Daoy (cell line): ENCODE results near the gene ZFYVE26. TPM values are rescaled to one million over a fixed set of nuclear protein-coding genes. Genes with fewer than 3 reads are reported as not detected.
A peak's percentile ranks its signal among the peaks of the same experiment; 100 is the strongest.
"Not testable (repeated sequence)": the region's sequence is repeated elsewhere in the genome, so short reads cannot be mapped to it uniquely, and the experiment has no call there.

Experiments
- DNase-seq: peaks from one replicate; pipeline ENCODE4 v3.0.0-alpha.2; 2015; ENCODE audit warnings: low read depth
- total RNA-seq: library from RNA; depleted of rRNA; stranded (reverse); fragments of >200 nt; shearing (Covaris generic); gene quantifications from 2 replicates; pipeline ENCODE4 v1.2.3, GENCODE V29; 2014; rRNA removed

The ZFYVE26 gene
- total RNA-seq, result 9.0 and 13.9 TPM in 2 replicates

DNA sequence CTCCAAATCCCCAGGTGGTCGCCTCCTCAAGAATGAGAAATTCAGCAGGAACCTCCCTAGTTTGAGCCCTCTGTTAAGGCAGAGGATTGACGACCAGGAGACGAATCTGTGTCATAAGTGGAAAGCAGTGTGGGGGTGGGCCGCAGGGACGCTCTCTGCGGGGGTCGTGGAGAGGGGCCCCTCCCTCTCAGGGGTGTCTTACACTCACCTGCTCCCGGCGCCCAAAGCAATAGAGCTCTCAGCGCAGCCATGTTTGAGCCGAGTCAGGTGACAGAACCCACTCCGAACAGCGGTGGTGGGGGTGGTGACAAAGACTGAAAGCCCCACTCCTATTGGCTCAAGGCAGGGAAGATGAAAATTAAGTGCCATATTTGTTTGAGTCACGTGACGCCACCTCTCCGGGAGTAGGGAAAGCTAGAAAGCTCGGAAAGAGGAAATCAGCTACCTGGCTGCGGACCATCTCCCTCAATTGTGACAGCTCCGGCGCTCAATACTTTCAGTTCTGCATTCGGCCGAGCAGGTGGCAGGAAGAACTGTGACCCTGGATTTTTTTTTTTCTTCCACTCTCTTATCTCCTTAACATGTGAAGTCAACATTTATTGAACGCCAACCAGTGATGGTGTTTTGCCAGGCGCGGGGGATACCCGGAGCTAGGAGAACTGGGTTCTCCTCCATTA is at the start of gene ZFYVE26:
Gene ZFYVE26 (minus strand): TSS at position 265 of the 677 bp plus-strand sequence. CDS start 627 bp downstream, outside the sequence.
- peak; percentile 97 for DNase-seq

DNA sequence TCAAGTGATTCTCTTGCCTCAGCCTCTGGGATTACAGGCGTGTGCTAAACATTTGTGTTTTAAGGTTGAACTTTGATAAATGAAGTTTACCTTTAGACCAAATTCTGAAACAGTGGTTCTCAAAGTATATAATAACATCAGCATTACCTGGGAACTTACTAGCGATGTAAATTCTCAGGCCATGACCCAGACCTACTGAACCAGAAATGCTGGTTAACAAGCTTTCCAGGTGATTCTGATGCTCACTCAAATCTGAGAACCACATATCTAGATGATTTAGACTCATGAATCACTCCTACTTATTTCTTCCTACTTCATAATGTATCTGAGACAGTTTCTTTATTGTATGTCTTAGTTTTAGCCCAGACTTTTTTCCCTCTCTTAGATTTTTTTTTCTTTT is 46.8 kb upstream of the ZFYVE26 start:
- DNase-seq, result no peak

DNA sequence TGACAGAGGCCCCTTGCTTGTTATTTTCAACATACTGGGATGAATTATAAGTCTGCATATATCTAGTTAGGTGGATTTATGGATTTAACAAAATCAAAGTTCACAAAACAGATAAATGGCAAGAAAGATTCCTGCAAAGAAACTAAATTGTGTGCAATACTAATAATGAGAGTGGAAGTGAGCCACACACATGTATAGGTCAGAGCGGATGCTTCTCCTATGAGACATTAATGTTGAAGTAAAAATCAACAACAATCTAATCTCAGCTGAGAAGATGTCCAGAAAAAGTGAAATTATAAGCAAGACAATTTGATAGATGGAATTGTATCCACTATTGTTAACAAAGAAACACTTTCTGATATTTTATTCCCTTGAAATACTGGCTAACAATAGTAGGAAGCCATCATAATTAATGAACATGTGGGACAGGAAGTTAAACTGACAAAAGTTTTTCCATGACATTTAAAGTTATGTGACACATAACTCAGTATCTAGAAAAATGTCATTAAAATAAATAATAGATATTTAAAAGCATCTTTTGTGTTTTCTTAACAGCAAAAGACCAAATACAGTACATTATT is 42.9 kb upstream of the ZFYVE26 start:
- no peak for DNase-seq

DNA sequence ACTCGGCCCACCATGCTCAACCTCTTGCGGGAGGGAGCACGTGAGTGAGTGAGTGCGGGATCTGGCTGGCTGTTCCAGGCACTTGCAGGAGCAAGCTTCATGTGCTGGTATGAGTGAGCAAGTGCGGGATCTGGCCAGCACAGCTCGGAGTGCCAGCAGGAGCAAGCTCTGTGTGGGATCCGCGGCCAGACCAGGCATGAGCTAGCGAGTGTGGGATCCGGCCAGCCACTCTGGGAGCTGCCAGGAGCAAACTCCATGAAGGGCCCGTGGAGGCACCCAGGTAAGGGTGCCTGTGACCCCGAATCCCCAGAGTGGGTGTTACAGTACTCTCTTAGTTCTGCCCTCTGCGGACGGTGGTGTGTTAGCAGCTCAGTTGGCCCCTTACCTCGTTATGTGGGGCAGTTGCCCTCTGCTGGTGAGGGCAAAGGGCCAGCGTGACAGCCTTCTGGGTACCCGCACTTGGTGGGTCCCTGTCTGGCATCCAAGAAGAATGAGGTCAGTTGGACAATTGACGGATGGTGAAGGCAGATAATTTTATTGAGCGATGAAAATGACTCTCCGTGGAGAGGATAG is 41.5 kb upstream of the ZFYVE26 start:
- no peak for DNase-seq

DNA sequence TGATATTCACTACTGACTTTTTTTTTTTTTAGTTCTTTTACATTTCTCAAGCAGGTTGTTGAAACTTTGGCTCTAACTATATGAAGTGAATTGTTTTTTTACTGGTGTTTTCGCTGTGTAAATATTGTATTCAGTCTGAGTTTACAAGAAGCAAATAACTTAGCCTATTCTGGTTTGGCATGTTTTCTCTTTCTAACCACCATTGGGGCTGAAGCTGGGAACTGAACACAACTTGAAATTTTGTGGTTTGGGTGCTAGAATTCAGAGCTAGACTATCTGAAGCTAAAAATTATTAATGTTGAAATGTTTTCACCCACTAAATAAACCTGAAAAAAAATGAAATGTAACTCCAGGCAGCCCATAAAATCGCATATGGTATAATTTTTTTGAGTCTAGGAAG is 40.4 kb upstream of the ZFYVE26 start:
- DNase-seq, result no peak

DNA sequence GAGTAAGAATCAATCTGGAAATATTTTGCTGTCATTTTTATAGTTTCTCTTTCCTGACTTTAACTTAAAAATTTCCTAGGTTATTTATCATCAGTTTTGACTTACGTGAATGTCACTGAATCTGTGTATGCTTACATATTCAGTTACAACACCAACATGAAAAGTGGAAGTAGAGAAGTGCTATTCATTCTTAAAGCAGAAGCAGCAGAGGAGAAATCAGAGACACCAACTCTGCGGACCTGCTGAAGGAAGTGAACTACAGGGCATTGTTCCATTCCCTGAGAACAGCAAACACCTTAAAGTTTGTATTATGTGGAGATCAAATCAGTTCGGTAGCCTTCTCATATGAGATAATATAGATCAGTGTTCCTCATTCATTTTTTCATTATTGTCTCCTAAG is 37.3 kb upstream of the ZFYVE26 start:
- no peak for DNase-seq

DNA sequence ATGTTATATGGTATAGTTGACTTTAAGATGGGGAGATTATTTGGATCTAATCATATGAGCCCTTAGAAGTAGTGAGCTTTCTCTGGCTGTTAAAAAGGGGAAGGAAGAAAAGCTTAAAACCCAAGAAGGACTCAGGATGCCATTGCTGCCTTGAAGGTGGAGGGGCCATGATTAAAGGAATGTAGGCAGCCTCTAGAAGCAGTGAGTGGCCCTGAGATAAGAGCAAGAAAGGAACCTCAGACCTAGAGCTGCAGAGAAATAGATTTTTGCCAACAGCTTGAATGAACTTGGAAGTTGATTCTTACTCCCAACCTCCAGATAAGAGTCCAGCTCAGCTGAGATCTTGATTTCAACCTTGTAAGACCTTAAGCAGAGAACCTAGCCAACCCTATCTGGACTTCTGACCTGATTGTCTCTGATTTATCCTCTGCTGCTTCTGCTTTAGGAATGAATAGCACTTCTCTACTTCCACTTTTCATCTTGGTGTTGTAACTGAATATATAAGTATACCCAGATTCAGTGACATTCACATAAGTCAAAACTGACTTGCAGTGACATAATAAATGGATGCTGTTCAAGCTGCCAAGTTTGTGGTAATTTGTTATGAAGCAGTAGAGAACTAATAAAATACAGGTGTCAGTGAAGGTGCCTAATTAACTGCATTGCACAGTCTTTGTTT is 36.7 kb upstream of the ZFYVE26 start:
- no peak for DNase-seq

DNA sequence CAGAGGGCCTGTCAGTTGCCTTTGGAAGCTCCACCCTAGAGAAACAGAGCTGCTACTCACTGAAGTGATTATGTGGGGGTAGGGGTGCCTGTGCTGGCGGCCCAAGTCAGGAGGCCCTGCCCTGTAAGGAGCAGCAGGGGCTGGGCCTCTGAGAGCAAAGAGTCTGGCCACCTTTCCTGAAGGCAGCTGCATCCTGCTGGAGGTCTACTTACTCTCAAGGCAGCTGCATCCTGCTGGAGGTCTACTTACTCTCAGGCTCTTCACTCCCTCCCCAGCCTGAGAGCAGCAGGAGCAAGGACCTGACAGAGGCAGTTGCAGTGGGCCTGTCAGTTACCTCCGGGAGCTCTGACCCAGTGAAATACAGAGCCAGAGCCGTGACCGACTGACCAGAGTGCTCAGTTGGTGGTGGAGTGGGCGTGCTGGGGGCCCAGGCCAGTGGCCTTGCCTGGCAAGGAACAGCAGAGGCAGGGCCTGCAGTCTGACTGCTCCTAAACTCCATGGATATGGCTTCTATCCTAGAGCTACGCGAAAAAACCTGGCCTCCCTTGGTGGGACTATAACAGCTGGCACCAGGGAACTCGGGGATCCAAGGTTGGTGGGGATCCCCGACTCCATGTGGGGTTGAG is 35.5 kb upstream of the ZFYVE26 start:
- DNase-seq, result no peak

DNA sequence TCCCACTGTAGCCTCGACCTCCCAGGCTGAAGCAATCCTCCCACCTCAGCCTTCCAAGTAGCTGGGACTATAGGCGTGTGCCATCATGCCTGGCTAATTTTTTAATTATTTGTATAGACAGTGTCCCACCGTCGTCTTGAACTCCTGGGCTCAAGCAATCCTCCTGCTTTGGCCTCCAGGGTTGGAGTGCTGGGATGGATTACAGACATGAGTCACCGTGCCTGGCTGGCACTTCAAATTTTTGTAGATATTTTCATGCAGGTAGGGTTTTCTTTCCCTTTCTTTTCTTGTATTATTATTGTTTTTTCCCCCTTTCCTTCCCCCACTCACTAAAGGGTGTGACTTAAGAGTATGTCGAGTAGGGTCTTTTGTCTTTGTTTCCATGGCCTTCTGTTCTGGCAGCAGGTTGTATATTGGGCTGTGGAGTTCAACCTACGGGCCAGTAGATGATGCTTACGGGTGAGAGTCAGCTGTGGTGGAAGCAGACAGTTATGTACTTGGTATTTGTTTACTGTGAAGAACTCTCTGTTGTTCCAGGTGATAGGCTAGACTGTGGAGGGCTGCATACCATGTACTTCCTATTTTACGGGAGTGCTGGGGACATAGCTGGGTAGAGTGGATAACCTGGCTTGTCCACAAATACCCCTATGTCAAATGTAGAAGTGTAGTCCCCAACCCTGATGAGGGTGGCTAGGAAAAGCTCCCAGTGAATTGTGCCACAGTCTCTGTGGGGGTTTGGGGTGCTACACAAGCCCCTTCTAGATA is 33.9 kb upstream of the ZFYVE26 start:
- DNase-seq, result no peak

DNA sequence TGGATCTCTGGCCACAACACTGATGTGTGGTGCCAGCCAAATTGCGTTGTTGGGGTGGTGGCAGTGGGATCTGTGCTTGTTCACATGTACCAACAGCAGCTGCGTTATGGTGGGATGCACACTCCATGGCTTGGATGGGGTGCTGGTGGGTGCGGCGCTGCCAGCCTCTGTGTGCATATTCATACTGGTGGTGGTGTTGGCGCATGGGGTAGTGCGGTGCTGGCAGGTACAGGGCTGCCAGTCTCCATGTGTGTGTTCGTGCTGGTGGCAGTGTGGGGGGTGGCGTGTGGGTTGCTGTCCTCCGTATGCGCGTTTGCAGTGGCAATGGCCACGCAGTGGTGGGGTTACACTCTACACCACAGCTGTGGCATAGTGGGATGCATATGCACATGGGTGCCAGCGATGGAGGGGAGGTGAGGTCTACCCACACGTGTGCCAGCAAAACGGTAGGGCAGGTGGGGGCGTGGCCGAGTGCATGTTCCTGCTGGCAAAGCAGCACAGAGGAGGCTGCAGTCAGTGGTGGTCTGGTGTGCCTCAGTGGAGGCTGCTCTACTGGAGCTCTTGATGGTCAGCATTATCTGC is 29.7 kb upstream of the ZFYVE26 start:
- no peak for DNase-seq

DNA sequence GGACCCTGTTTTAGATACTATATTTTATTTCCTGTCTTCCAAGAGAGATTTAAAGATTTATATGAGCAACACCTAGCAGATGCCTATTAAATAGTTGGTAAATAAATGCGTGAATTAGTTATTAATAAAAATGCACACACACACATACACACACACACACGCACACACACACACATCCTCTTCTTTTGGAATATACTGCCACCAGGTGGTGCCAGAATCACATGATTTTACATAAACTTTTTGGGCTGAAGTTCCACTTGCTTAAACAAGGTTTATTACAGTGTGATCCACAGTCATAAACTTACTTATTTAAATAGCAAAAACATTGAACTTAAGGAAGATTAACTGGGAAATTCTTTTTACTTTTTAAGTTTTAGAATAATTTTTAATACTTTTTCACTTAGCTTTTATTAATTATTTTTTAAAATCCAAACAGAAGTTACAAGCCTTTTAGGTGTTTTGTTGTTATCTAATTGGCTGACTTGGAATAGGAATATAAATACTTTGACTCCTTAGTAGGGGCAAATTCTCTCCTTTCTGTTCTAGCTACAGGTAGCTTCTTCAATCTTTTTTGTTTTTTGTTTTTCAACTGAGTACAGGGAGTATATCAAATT is 20.7 kb upstream of the ZFYVE26 start:
- peak; percentile 59 for DNase-seq

DNA sequence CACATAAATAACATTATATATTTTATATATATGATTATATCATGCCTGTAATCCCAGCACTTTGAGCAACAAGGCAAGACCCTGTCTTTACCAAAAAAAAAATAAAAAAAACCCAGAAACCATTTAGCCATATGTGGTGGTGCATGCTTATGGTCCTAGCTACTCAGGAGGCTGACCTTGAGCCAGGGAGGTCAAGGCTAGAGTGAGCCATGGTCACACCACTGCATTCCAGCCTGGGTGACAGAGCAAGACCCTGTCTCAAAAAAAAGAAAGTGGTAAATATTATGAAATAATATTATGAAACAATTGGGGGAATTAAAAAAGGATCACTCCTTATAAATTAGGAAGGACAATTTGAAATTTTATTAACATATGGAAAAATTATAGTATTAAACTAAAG is 19.2 kb upstream of the ZFYVE26 start:
- no peak for DNase-seq

DNA sequence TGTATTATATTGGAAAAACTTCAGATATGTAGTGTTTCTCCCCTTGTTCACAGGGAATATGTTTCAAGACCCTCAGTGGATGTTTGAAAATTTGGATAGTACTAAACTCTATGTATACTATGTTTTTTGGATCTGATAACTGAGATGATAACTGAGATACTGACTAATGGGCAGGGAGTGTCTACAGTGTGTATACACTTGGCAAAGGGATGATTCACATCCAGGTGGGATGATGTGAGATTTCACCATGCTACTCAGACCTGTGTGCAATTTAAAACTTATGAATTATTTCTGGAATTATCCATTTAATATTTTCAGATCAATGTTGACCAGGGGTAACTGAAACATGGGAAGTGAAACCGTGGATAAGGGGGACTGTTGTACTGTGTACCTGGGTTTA is 17.0 kb upstream of the ZFYVE26 start:
- DNase-seq, result no peak

DNA sequence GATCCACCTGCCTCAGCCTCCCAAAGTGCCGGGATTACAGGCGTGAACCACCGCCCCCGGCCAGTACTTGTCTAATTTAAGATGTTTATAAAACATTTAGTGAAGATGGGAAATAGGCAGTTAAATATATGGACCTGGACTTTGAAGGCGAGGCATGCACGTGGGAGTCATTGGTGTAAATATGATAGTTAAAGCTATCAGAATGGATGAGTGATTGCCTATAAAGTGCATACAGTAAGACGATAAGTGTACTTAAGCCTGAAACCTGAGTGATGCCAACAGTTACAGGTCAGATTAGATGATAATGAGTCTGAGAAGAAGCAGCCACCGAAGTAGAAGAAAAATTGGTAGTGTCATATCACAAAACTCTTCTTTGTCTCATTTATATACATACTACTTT is 14.7 kb upstream of the ZFYVE26 start:
- no peak for DNase-seq

DNA sequence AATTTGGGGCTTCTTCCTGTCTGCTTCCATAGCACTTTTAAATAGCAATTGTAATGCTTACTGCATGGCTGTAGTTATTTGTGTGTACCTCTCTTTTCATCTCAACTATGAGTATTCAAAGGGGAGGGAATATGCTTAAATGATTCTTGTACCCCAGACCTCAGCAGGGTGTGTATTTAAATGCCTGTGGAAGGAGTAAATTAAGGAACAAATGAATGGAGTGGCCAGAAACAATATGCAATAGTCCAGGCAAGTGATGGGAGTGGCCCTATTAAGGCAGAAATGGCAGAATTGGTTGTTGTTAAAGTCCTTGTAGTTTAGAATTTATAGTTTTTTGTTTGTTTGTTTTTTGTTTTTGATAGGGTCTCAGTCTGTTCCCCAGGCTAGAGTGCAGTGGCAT is 4.7 kb upstream of the ZFYVE26 start:
- DNase-seq, result no peak

DNA sequence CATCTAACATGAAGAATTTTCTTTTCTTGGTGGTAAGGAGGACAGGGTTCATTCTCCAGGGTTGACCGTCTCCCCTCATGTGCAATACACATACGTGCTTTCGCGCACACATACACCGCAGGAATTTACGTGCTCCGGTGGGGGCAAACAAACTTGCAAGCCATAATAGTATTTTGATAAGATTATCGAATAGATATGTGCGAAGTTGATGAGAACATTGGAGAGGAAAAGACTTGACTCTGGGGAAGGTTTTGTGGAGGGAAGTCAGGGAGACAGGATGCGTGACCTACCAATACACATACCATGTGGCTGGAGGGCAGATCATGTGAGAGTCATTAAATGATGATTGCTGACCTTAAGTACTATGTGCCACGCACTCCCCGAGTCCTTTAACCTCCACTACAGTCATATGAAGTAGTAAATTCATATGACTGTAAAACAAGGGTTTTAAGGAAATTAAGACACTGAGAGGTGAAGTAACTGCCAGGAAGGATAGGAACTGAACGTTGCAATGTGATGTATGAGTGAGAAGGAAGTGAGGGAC is 4.1 kb upstream of the ZFYVE26 start:
- DNase-seq, result peak; percentile 68

DNA sequence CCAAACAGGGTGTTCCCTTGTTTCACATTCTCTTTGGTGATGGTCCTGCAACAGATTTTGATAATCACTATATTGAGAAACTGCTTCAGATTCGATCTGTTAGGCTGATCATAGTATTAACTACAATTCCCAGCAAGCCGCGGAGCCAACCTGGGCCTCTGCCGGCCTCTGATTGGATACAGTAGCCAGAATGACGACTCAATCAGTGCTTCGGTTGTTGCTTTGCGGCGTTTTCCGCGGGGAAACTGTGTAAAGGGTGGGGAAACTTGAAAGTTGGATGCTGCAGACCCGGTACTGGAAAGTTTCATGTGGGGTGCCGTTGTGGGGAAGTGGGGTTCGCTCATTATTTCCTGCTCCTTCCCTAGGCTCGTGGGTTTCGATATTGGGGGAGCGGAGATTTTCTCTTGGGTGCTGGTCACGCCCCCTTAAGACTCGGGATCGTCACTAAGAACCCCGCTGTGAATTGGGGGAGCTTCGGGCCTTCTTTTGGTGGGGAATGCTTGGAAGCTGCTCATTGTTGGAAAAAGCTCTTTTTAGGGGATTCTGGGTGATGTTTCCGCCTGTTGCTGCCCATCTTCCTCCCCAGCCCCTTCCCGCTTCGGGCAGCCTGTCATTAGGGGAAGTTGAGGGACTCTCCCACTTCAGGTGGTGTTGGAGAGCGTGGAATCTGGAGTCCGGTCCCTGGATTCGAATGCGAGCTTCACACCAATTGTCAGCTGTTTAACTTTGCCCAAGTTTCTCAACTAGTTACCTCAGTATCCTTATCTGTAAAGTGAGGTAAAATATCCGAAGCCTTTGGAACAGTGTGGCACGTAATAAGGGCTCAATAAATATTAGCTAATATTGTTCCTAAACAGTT is 3.4 kb upstream of the ZFYVE26 start, which contains the start of gene RAD51B:
Gene RAD51B (plus strand): TSS at position 217 of the 859 bp plus-strand sequence.
- DNase-seq, result peak; percentile 87

DNA sequence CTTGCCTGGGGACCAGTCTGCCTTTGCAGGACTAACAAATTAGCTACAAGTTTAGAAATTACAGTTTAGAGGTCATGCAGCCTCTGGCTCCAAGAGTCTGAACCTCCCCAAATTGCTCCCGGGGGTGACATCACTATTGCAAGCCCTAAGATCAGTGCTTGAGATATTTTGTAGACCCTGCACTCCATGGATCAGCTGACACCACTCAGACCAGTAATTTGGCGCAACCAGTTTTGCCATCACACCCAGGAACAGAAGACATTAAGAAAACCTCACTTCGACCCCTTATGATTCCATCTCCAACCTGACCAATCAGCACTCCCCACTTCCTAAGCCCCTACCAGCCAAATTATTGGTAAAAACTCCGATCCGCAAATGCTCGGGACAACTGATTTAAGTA is 2.1 kb upstream of the ZFYVE26 start:
- DNase-seq, result not testable (repeated sequence)

DNA sequence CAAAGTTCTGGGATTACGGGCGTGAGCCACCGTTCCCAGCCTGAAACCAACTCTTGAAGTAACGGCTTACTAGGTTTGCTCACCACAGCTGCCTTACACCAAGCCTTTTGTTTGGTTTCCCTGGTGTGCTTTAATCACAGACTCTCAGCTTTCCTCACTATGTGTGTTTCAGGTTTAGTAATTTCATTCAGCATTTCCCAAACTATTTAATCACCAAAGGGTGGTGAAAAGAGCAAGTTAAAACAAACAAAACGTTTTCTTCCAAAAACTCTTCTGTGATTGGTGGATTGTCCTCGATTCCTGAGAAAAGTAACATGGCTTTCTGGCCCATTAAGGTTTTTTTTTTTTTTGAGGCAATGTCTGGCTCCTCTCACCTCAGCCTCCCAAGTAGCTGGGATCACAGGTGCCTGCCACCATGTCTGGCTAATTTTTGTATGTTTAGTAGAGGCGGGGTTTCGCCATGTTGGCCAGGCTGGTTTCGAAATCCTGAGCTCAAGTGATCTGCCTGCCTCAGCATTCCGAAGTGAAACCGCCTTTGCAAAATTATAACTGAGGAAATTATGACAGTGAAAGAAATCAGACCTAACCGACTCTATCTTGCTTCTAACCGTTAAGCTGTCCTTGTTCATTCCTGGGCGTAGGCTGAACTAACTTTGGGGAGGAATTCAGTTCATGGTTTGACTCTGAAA is 1.5 kb upstream of the ZFYVE26 start:
- no peak for DNase-seq
